GM21447 (cell line): ENCODE results near the gene SASS6.

Experiments used
- ATAC-seq: cut with Tn5 transposase; IDR thresholded peaks from one replicate; pipeline ENCODE4 v1.9.1; 2021; ENCODE audit not compliant: unreplicated experiment

Gene SASS6

DNA sequence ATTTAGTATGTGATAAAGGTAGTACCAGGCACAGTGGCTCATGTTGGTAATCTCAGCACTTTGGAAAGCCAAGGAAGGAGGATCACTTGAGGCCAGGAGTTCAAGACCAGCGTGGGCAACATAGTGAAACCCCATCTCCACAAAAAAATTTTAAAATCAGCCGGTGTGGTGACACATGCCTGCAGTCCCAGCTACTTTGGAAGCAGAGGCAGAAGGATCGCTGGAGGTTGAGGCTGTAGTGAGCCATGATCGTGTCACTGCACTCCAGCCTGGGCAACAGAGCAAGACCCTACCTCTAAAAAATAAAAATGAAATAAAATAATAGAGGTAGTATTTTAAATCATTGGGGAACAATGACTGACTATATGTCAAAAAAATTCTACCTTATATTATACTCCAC lies 17.2 kb downstream of the SASS6 start:
- ATAC-seq = no peak

DNA sequence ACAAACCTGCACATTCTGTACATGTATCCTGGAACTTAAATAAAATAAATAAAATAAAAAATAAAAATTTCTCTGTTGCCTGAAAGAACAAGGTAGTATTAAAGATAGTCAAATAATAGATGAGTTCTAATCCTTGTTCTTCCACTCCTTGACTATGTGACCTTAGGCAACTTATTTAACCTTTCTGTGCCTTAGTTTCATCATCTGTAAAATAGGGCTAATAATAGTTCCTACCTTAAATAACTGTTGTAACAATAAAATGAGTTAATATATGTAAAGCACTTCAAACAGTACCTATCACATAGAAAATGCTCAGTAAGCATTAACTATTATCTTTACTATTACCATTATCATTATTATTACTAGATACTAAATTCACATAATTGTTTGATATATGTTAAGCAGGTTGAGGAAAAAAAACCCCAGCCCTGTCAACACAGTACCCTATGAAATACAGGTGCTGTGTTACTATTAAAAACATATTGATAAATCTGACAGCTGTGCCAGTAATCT lies 23.1 kb downstream of the SASS6 start:
- ATAC-seq = no peak

DNA sequence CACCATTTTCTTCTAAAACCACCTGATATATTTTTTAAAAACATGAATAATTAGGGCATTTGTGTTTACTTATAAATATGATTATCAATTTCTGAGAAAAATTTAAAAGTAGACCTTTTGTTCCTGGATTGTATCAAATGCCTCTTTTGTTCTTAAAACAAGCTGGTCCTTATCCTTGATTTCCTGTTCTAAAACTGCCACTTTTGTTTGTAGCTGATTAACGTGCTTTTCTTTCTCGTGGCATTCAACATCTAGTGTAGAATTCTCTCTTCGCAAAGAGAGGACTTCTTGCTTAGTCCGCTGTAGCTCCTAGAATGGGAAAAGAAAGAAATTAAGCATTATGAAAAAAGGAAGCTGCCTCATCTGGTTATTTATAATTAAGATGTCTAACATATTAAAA lies 25.0 kb downstream of the SASS6 start:
- ATAC-seq = no peak

DNA sequence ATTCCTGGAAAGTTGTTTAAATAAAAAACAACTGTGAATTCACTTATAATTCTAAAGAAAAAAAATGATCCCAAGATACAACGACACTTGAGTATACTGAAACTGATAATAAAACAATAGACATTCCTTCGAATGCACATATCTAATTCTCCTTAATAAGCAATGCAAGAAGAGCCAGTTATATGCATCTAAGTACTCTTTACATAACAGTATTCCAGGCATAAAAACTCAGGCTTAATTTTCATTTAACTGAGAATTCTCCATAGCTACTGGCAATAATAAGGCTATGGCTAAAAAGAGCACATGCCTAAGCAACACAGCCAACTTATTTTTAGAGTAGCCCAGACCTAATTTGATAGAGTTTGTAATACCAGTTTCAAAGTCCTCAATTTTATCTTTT lies 31.2 kb downstream of the SASS6 start:
- ATAC-seq = no peak

DNA sequence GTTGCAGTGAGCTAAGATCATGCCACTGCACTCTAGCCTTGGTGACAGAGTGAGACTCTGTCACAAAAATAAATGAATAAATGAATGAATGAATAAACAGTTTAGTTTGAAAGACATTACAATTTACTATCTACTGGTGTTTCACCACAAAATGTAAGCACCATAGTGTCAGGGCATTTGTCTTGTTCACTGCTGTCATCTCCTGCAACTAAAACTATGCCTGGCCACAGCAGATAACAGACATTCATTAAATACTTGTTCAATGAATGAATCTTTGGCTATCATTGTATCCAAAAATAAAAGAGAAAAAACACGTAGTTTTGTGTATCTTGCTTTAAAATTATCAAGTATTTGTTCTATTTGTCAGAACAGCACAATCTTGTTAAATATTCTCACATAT lies 32.5 kb downstream of the SASS6 start:
- no peak for ATAC-seq

DNA sequence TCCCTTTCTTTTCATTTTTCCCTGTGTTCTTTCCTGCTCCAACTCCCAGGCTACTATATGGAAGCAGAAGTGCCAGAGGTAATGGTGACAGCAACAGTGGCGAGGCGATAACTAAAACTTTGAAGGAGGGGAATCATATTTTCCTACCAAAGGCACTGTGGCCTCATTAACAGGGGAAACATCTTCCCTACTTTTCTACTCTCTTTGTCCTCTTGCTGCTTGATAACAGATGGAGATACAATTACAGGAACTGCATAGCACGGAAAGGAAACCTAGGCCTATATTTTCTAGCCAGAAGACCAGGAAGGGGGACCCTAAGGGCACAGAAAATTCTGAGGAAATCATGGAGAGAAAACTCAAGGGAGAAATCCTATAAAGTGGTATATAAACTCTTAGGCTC lies 42.3 kb downstream of the SASS6 start:
- ATAC-seq = no peak

DNA sequence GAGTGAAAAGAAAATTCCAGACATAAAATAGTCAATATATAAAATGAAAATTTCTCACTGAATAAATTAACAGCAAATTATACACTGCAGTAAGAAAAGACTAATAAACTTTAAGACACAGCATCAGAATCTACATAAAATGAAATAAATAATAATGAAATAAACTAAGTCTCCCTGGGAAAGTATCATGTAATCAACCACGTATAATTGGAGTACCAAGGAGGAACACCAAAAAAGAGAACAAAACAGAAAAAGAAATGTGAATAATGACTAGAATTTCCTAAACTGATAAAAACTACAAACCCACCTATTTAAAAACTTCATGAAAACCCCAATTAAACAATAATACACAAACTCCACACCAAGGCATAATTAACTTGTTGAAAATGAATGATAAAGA lies 43.6 kb downstream of the SASS6 start:
- no peak for ATAC-seq

DNA sequence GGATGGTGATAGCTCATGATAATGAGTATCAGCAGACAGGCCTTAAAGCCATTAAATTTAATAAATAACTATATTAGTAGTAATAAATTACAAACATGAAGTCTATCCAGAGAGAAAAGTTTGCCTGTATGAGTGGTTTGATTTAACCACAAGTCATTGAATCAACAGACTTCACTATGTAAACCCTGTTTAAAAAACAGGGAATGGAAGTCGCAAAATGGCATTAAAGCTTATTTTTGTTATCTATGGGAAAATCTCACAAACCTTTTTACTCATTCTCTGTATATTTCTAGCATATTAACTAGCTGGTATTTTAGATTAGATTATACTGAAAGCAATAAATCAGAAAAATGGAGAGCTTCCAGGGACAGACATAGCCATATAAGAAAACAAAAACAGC lies 45.3 kb downstream of the SASS6 start:
- ATAC-seq = no peak

DNA sequence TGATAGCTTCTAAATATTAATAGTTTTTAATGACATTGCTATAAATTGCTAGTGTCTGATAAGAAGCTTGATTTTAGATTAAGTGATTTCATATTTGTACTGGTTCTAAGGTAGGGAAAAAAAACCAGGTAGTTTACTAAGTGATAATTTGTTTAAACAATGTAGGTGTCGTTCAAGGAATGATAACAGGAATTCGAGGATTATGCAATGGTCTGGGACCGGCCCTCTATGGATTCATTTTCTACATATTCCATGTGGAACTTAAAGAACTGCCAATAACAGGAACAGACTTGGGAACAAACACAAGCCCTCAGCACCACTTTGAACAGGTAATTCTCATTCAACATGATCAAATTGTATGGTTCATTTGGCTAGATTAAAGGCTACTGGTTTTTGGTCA lies 52.4 kb downstream of the SASS6 start:
- no peak for ATAC-seq

DNA sequence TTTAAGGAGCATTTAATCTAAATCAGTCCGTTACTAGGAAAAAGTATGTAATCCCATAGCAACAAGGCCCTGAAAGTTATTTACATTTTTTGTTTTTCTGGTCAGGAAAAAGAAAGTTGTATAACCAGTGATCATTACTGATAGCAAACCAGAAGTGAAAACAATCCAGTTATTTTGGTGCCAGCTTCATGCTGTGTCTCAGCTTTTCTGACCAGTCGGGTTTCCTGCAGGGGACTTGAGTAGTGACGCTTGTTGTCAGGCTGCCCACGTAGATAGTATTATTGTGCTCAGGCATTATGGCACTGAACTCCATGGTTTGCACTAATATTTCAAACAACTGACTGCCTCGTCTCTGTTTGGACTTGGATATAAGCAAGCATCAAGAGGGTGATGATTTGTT lies 55.2 kb downstream of the SASS6 start:
- peak; percentile 53 for ATAC-seq

DNA sequence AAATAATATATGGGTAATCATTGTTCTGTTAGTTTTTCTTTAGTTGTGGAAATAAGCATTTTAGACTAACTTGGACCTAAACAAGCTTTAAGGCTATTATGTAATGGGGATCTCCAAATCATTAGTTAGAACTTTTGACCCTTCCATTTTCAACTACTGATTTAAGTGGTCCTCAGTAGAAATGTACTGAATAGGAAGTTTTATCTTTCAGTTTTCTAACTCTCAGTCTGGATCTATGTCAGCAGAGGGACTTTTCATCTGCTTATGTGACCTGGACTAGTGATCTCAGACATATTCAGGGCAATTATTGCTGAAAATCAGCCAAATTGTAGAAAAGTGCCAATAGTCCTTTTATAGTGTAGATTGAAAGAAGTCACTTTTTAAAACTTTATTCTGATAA lies 56.0 kb downstream of the SASS6 start:
- peak; percentile 73 for ATAC-seq

DNA sequence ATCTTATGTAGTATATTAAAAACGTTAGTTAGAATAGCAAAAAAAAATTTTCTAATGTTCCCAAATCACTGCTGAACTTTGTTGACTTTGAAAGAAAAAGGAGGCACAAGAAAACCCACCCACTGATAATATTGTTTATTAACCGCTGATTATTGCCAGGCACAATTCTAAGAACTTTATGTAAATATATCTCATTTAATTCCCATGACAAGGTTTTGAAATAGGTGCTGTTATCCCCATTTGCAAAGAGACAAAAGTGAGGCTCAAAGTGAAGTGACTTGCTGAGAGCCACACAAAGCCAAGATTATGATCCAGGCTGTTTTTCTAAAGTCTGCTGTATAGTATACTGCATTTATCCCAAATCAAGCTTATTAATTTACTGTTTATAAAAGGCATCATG lies 56.4 kb downstream of the SASS6 start:
- ATAC-seq = peak; percentile 2

DNA sequence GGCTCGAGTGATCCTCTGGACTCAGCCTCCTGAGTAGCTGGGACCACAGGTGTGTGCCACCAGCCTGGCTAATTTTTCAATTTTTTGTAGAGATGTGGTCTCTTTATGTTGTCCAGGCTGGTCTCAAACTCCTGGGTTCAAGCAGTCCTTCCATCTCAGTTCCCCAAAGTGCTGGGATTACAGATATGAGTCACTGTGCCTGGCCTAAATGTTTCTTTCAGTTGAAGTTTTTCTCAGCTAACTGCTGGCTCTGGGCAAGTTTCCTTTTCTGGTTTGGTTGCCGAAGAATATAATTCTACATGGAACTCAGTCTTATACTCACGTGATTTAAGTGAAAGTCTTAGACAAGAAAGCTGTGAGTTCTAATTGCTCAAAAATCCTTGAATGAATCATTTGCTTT lies 57.0 kb downstream of the SASS6 start:
- peak; percentile 49 for ATAC-seq

DNA sequence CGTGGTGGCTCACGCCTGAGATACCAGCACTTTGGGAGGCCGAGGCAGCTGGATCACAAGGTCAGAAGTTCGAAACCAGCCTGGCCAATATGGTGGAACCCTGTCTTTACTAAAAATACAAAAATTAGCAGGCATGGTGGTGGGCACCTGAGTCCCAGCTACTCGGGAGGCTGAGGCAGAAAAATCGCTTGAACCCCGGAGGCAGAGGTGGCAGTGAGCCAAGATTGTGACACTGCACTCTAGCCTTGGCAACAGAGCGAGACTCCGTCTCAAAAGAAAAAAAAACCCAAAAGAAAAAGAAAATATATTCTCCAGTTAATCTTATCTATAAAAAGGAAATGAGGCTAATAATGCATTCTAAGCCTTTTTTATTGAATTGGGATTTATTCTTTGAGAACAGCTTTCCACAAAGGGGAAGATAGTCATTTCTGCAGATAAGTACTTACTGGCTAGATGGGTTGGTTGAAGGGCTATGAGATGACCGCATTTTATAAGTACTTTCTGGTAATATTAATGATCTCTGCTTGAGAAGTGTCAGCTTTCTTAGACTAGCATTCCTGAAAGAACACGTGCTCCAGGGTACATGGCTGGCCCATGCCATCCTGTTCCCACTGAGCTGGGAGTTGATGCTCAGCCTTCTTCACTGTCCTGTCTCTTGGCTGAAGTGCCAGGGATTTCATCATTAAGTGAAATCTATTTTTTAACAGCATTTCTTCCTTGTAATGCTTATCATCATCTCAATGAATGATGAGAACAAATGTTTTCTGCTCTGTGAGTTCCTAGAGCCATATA lies 57.9 kb downstream of the SASS6 start:
- no peak for ATAC-seq

DNA sequence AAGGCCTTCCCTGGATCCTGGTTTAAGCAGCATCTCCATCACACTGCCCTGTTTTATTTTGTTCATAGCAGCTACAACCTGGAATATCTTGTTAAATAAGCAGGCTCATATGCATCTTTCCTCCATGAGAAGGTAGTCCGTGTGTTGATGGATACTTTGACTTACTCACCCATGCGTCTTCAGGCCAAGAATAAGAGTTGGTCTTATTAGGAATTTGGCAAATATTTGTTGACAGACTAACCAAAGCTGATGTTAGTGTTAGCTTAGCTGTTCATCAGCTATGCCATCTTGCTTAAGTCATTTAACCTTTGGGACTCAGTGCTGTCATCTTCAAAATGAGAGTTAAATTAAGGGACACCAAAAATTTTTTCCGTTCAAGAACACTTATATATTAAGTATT lies 59.2 kb downstream of the SASS6 start:
- no peak for ATAC-seq

DNA sequence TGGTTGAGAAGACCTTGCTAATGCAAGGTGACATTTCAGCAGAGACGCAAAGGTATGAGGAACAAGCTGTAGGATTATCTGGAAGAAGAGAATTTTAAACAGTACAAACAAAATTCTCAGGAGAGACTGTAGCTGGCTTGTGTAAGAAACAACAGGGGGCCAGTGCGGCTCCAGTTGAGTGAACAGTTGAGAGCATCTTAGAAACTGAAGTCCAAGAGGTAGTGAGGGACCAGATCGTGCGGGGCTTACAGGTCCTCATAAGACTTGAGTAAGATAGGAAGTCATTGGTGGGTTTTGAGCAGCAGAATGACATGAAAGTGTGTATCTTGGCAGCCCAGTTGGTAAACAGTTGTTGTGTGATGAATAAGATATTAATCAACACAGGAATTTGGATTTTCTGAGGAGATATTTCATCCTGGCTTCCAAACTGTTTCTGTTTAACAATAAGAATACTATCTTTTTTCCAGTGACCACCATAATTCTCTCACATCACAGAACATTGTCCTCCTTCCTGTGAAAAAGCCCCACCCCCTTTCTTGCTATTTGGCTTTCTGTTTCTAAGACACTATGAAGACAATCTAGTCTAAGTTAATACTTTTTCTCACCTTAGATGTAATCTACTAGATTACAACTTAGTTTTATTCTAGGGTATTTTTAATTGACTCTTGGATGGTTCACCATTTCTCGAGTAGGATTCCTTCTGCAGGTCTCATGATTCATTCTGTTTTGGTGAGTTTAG lies 62.4 kb downstream of the SASS6 start:
- ATAC-seq = no peak

DNA sequence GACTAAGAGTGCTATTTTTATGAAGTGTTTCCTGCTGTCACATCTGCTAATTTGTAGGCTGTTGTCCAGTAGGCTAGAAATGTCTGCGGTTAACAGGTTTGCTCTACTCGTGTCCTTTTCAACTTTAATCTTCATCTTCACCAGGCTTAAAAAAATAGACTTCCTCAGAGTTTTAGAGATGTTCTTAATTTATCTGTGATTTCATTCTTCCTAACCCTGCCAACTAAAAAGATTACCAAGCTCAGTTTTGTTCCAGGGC lies 66.8 kb downstream of the SASS6 start:
- ATAC-seq = no peak

DNA sequence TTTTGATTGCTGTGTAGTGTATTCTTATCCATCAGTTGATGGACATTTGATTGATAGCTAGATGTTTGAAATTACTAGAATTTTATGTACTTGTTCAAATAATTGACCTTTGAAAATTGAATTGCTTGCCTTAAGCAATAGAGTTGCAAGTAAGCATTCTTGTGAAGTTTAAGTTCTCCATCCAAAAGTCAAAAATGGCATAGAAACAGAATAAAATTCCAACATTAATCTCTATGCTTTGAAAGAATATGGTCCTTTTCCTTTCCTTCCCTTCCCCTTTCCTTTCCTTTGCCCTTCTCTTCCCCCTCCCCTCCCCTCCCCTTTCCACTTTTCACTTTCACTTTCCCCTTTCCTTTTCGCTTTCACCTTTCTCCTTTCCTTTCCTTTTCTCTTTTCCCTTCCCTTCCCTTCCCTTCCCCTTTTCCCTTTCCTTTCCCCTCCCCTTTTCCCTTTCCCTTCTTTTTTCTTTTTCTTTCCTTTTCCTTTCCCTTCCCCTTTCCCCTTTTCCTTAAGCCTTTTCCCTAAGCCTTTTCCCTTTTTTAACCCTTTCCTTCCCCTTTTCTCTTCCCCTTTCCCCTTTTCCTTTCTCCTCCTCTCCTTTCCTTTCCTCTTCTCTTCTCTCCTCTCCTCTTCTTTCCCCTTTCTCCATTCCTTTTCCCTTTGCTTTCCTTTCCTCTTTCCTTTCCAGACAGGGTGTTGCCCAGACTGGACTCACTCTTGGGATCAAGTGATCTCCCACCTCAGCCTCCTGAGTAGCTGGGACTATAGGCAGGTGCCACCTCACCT lies 67.4 kb downstream of the SASS6 start:
- no peak for ATAC-seq

DNA sequence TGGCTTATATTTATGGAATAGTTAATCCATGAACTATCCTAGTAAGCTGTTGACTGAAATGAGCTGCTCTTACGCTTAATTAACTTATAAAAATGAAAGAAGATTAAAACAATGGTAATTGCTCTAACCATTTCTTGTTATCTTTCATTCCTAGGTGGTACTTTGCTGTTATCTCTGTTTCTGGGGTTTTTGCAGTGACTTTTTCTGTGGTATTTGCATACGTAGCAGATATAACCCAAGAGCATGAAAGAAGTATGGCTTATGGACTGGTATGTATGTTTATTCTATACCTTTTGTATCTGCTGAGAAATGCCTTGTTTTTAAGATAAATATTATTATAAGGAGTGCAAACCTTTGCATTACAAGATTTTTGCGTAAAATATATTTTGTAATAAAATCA lies 71.0 kb downstream of the SASS6 start:
- no peak for ATAC-seq

DNA sequence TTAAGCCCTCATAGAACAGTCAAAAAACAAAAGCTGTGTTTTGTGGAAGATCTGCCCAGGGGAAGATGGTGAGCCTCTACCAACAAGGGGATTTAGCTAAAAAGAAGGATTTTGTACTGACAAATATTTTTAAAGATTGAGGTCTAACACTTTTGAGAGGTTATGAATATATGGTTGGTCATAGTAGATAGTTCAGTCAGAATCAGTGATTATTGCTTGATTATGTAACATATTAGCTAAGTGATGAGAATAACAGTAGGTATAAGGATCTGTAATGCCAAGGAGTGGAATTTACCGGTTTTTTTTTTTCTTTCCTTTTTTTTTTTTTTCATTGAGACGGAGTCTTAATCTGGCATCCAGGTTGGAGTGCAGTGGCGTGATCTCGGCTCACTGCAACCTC lies 79.0 kb downstream of the SASS6 start:
- ATAC-seq = no peak

DNA sequence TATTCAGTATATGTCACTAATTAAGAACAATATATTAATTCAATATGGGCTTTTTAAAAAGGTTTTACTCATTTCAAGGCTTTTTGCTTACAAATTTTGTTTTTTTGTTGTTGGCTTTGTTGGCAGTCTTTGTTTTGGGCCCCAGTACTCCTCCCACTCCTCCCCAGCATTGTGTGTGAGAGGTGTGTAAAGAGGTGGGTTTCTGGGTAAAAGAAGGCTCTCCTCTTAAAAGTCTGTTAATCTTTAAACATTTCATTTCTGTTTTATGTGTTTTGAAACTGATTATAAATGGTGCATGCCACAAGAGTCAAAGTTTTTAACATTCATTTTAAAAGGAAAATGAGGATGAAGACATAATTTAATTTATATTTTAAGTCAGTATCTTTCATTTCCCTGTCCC lies 79.6 kb downstream of the SASS6 start:
- ATAC-seq = no peak

DNA sequence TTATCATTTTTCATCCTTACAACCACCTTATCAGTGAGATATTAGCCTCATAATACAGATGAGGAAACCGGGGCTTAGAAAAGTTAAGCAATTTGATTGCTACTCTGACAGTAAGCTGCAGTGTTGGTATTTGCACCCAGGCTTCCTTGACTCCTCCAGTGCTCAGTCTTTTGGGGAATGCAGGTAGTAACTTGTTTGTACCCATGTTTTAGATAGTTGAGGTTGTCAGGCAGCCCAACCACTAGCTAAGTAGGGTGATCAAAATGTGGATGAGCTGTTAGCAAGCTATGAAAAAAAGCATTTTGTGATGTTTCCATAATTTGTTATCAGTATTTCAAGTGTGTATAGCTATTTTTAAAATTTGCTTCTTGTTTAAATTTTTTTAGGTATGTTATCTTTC lies 80.8 kb downstream of the SASS6 start:
- no peak for ATAC-seq
